ENCODE data around the gene GSN. TPM values are rescaled to one million over a fixed set of nuclear protein-coding genes. Genes with fewer than 3 reads are reported as not detected.
A peak's percentile ranks its signal among the peaks of the same experiment; 100 is the strongest.

GSN gene
- total RNA-seq, 1 donor from 2014 or later, result 758 TPM

GRCh38 chr9:121308765-121309164, 40.8 kb downstream of the GSN start:
- DNase-seq, result no peak
- Histone ChIP-seq H3K36me3 (peaks cover 97% of the 10 kb centered on the region), H3K9me3 (replicated peaks) (no peaks in the 10 kb centered on the region), H3K4me1 (peaks cover 98% of the 10 kb centered on the region), H3K27me3 (ENCODE audit: low read depth) (no peaks in the 10 kb centered on the region), H3K27ac (replicated peaks) (peak overlapping the region; percentile 98), H3K4me3 (no peak overlapping the region)
- intact Hi-C loops (cut with micrococcal nuclease), result no loop called here
- no peak for TF ChIP-seq CTCF (IDR thresholded peaks at IDR 0.05; ENCODE audit: borderline replicate concordance)

- peak overlapping the region; percentile 98 for H3K27ac ChIP-seq (replicated peaks)
- TF ChIP-seq CTCF (IDR thresholded peaks at IDR 0.05; ENCODE audit: borderline replicate concordance), result no peak
- intact Hi-C loops (cut with micrococcal nuclease), result no loop called here
- H3K36me3 ChIP-seq, result peaks cover 97% of the 10 kb centered on the region
- no peaks in the 10 kb centered on the region for H3K27me3 ChIP-seq (ENCODE audit: low read depth)
- no peak overlapping the region for H3K4me3 ChIP-seq
- no peak for DNase-seq
- H3K9me3 ChIP-seq (replicated peaks), result no peaks in the 10 kb centered on the region
- peaks cover 96% of the 10 kb centered on the region for H3K4me1 ChIP-seq
Observed at GRCh38 chr9:121309171-121309570, 41.2 kb downstream of the GSN start.

GRCh38 chr9:121309833-121310425, 42.0 kb downstream of the GSN start:
- no peak for DNase-seq
- peaks cover 97% of the 10 kb centered on the region for H3K36me3 ChIP-seq
- peak overlapping the region; percentile 98 for H3K27ac ChIP-seq (replicated peaks)
- TF ChIP-seq CTCF (IDR thresholded peaks at IDR 0.05; ENCODE audit: borderline replicate concordance), result no peak
- H3K9me3 ChIP-seq (replicated peaks), result no peaks in the 10 kb centered on the region
- intact Hi-C loops (cut with micrococcal nuclease), result loop anchor here (10.0 kb wide), 2 partner anchors 45 to 95 kb away; partner anchors contain the start of gene GSN
- no peak overlapping the region for H3K4me3 ChIP-seq
- no peaks in the 10 kb centered on the region for H3K27me3 ChIP-seq (ENCODE audit: low read depth)
- peaks cover 92% of the 10 kb centered on the region for H3K4me1 ChIP-seq

- intact Hi-C loops (cut with micrococcal nuclease), result loop anchor here (10.0 kb wide), 2 partner anchors 46 to 96 kb away; partner anchors contain the start of gene GSN
- no peak for DNase-seq
- Histone ChIP-seq H3K27ac (replicated peaks) (no peak overlapping the region), H3K36me3 (peaks cover 97% of the 10 kb centered on the region), H3K4me1 (peaks cover 92% of the 10 kb centered on the region), H3K9me3 (replicated peaks) (no peaks in the 10 kb centered on the region), H3K27me3 (ENCODE audit: low read depth) (no peaks in the 10 kb centered on the region), H3K4me3 (no peak overlapping the region)
- TF ChIP-seq CTCF (IDR thresholded peaks at IDR 0.05; ENCODE audit: borderline replicate concordance), result no peak
Observed at GRCh38 chr9:121310571-121310970, 42.6 kb downstream of the GSN start.

GRCh38 chr9:121312169-121312568, 44.2 kb downstream of the GSN start:
- DNase-seq, result no peak
- Histone ChIP-seq H3K27me3 (ENCODE audit: low read depth) (no peaks in the 10 kb centered on the region), H3K9me3 (replicated peaks) (no peaks in the 10 kb centered on the region), H3K36me3 (peaks cover 97% of the 10 kb centered on the region), H3K4me1 (peaks cover 92% of the 10 kb centered on the region), H3K27ac (replicated peaks) (no peak overlapping the region), H3K4me3 (no peak overlapping the region)
- intact Hi-C loops (cut with micrococcal nuclease), result loop anchor here (10.0 kb wide), 2 partner anchors 47 to 97 kb away; partner anchors contain the start of gene GSN
- TF ChIP-seq CTCF (IDR thresholded peaks at IDR 0.05; ENCODE audit: borderline replicate concordance), result no peak
